ENCODE results near the gene CANX.
A peak's percentile ranks its signal among the peaks of the same experiment; 100 is the strongest.

Gene CANX

GRCh38 chr5:179731791-179732411 lies 33.1 kb downstream of the CANX start:
- Histone ChIP-seq H3K9me3 (ENCODE audit: control insufficient read depth, insufficient read depth, low read length) (no peaks in the 10 kb centered on the region), H4K20me1 (ENCODE audit: control insufficient read depth, insufficient read depth, low read depth, low read length) (peaks cover 23% of the 10 kb centered on the region), H3K9me2 (replicated peaks; ENCODE audit: control insufficient read depth, low read length) (no peaks in the 10 kb centered on the region), H3K27ac (ENCODE audit: low read depth, low read length) (peak overlapping the region; percentile 54), H3K4me1 (ENCODE audit: control insufficient read depth, low read length) (peaks cover 29% of the 10 kb centered on the region), H3K27me3 (ENCODE audit: control insufficient read depth, low read length) (no peaks in the 10 kb centered on the region), H3K36me3 (ENCODE audit: control insufficient read depth, low read length) (peaks cover 82% of the 10 kb centered on the region), H3K4me3 (ENCODE audit: low read length) (peak overlapping the region; percentile 100), H3F3A (ENCODE audit: control insufficient read depth, insufficient read depth) (peaks cover 53% of the 10 kb centered on the region), H3K79me2 (ENCODE audit: control insufficient read depth, low read length) (peaks cover 47% of the 10 kb centered on the region), H3K4me2 (ENCODE audit: low read length) (peak overlapping the region; percentile 98)
- TF ChIP-seq CTCF (IDR thresholded peaks at IDR 0.05; ENCODE audit: low read depth, low read length, poor library complexity, severe bottlenecking) (no peak), EZH2phosphoT487 (IDR thresholded peaks at IDR 0.05; ENCODE audit: borderline replicate concordance, low read length) (no peak)

- no peaks in the 10 kb centered on the region for H3K9me2 ChIP-seq (replicated peaks; ENCODE audit: control insufficient read depth, low read length)
- H3F3A ChIP-seq (ENCODE audit: control insufficient read depth, insufficient read depth), result peaks cover 48% of the 10 kb centered on the region
- no peaks in the 10 kb centered on the region for H3K9me3 ChIP-seq (ENCODE audit: control insufficient read depth, insufficient read depth, low read length)
- H3K27me3 ChIP-seq (ENCODE audit: control insufficient read depth, low read length), result no peaks in the 10 kb centered on the region
- TF ChIP-seq EZH2phosphoT487 (IDR thresholded peaks at IDR 0.05; ENCODE audit: borderline replicate concordance, low read length), result no peak
- no peak for TF ChIP-seq CTCF (IDR thresholded peaks at IDR 0.05; ENCODE audit: low read depth, low read length, poor library complexity, severe bottlenecking)
- H3K4me2 ChIP-seq (ENCODE audit: low read length), result peak within 1 kb of the TSS; percentile 98
- H3K27ac ChIP-seq (ENCODE audit: low read depth, low read length), result peak within 1 kb of the TSS; percentile 55
- peak within 1 kb of the TSS; percentile 100 for H3K4me3 ChIP-seq (ENCODE audit: low read length)
- peaks cover 23% of the 10 kb centered on the region for H4K20me1 ChIP-seq (ENCODE audit: control insufficient read depth, insufficient read depth, low read depth, low read length)
- H3K4me1 ChIP-seq (ENCODE audit: control insufficient read depth, low read length), result peaks cover 32% of the 10 kb centered on the region
- H3K36me3 ChIP-seq (ENCODE audit: control insufficient read depth, low read length), result peaks cover 81% of the 10 kb centered on the region
- H3K79me2 ChIP-seq (ENCODE audit: control insufficient read depth, low read length), result peaks cover 53% of the 10 kb centered on the region
These were observed 33.7 kb downstream of the CANX start, which contains the start of gene MAML1 for GRCh38 chr5:179732412-179732917. TSS of gene MAML1 (plus strand) at chr5:179732822. CDS start at chr5:179733113, 291 bp downstream.

DNA sequence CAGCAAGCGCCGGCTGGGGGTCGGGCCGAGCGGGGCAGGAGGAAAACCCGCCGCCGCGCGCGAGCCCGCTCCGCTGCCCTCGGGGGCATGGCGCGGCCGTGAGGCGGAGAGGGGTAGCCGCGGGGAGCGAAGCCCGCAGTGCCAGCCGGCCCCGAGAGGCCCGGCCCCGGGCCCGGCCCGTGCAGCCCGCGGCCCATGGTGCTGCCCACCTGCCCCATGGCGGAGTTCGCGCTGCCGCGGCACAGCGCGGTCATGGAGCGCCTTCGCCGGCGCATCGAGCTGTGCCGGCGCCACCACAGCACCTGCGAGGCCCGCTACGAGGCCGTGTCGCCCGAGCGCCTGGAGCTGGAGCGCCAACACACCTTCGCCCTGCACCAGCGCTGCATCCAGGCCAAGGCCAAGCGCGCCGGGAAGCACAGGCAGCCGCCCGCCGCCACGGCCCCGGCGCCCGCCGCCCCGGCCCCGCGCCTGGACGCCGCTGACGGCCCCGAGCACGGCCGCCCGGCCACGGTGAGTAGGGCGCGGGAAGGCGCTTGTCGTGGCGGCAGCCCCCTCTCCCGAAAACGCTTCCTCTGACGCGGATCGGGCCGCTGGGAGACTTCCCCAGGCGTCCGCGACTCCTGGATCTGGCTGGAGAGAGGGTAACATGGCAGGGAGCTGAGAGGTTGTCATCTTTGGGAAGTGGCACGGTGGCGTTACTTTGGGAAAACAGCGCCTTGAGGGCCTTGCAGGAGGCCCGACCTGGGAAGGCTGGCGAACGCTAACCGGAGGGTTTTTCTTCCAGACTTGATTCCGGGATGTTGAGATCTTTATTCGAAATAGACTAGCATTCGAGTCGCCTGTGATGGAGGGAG lies 34.4 kb downstream of the CANX start:
- no peaks in the 10 kb centered on the region for H3K27me3 ChIP-seq (ENCODE audit: control insufficient read depth, low read length)
- H3K79me2 ChIP-seq (ENCODE audit: control insufficient read depth, low read length), result peaks cover 60% of the 10 kb centered on the region
- H3K4me1 ChIP-seq (ENCODE audit: control insufficient read depth, low read length), result peaks cover 32% of the 10 kb centered on the region
- no peaks in the 10 kb centered on the region for H3K9me3 ChIP-seq (ENCODE audit: control insufficient read depth, insufficient read depth, low read length)
- TF ChIP-seq EZH2phosphoT487 (IDR thresholded peaks at IDR 0.05; ENCODE audit: borderline replicate concordance, low read length), result no peak
- no peaks in the 10 kb centered on the region for H3K9me2 ChIP-seq (replicated peaks; ENCODE audit: control insufficient read depth, low read length)
- H3K4me3 ChIP-seq (ENCODE audit: low read length), result peak overlapping the region; percentile 100
- peak overlapping the region; percentile 55 for H3K27ac ChIP-seq (ENCODE audit: low read depth, low read length)
- H3F3A ChIP-seq (ENCODE audit: control insufficient read depth, insufficient read depth), result peaks cover 41% of the 10 kb centered on the region
- H3K36me3 ChIP-seq (ENCODE audit: control insufficient read depth, low read length), result peaks cover 81% of the 10 kb centered on the region
- H3K4me2 ChIP-seq (ENCODE audit: low read length), result peak overlapping the region; percentile 98
- peaks cover 28% of the 10 kb centered on the region for H4K20me1 ChIP-seq (ENCODE audit: control insufficient read depth, insufficient read depth, low read depth, low read length)
